NB4 (cell line): ENCODE data around the gene TMEM97.
A peak's percentile ranks its signal among the peaks of the same experiment; 100 is the strongest.

Experiments used
- POLR2A ChIP-seq: IDR thresholded peaks from 2 replicates; pipeline ENCODE4 v1.6.1; 2011; ENCODE audit warnings: mild to moderate bottlenecking; ENCODE audit not compliant: insufficient read length; ENCODE audit errors: extremely low read depth
- TF ChIP-seq, protein P1 (sequence below): IDR thresholded peaks from one replicate; pipeline ENCODE4 v1.5.1; 2012; ENCODE audit warnings: low read depth, low read length
- TF ChIP-seq, protein P2 (sequence below): IDR thresholded peaks from 2 replicates; pipeline ENCODE4 v1.6.1; 2011; ENCODE audit warnings: low read depth, low read length

DNA sequence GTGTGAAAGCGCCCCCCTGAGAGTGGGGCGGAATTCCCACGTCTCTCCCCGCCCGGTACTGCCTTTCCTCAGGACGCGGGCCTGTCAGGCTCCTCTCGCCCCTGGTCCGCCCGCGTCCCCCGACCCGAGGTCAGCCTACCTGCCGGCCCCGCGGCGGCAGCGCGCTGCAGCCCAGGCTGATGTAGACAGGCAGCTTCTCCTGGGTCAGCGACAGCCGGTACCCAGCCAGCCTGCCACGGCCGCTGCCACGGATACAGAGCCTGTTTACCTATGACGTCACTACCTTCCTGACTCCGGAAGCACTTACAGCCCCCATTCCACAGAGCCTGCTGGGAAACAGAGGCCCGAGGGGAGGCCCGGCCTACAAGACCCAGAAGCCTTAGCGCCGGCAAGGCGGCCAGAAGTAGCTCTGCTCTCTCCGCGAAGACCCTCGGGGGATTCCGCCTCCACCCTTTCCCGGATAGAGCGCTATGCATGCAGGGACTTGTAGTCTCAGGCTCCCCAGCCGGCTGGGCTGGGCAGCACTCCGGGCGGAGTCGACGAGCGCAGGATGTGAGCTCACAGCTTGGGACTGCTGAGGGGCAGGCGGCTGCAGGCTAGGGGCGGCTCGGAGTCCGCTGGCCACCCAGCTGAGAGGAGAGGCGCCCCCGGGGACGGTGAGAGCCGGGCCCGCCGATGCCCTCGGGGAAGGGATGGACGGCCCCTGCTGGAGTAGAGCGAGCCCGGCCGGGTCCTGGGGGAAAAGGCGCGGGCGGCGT lies 16.4 kb downstream of the TMEM97 start, which contains the start of the genes IFT20 and TNFAIP1:
- peak; percentile 48 for TF ChIP-seq POLR2A
- TF ChIP-seq, protein P1, sequence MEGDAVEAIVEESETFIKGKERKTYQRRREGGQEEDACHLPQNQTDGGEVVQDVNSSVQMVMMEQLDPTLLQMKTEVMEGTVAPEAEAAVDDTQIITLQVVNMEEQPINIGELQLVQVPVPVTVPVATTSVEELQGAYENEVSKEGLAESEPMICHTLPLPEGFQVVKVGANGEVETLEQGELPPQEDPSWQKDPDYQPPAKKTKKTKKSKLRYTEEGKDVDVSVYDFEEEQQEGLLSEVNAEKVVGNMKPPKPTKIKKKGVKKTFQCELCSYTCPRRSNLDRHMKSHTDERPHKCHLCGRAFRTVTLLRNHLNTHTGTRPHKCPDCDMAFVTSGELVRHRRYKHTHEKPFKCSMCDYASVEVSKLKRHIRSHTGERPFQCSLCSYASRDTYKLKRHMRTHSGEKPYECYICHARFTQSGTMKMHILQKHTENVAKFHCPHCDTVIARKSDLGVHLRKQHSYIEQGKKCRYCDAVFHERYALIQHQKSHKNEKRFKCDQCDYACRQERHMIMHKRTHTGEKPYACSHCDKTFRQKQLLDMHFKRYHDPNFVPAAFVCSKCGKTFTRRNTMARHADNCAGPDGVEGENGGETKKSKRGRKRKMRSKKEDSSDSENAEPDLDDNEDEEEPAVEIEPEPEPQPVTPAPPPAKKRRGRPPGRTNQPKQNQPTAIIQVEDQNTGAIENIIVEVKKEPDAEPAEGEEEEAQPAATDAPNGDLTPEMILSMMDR: no peak
- TF ChIP-seq, protein P2, sequence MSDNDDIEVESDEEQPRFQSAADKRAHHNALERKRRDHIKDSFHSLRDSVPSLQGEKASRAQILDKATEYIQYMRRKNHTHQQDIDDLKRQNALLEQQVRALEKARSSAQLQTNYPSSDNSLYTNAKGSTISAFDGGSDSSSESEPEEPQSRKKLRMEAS: peak; percentile 57; the same call in 1 of the 2 replicates
